Measurements from ENCODE around the gene RPS18. TPM values are rescaled to one million over a fixed set of nuclear protein-coding genes. Genes with fewer than 3 reads are reported as not detected.

Gene RPS18
- total and polyA plus RNA-seq, 2 donors (not counting 1 experiment from before 2014, with no cell fraction given): 4,034 to 4,995 TPM

DNA sequence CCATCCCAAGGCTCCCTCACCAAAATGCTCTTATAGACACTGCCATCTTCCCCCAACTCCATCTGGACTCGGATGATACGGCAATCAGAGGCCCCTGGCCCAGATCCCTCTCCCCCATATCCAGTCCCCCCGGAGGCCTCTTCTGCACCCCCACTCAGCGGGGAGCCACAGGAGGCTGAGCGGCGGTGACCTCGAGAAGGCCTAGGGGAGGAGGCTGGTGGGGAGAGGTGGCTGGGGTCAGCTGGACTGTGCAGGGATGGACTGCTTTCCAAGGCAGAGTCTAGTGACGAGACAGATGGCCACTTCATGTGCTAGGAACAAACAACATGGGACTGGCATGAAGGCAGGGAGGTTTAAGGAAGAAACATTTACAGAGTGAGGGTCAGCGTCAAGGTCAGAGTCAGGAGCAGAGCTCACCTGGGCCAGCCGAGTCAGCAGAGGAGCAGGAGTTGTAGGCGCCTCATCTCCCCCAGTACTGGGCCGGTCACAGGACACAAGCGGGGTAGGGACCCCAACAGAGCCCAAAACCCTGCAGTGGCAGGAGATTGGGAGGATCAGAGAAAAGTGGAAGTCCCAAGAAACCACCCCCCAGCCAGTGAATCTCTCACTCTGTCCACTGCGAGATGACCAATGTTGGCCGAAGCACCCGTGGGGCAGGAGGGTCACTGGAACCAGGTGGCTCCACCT lies 21.3 kb downstream of the RPS18 start:
- Histone ChIP-seq H3K4me3 (replicated peaks in 1 of 4; ENCODE audit: control extremely low read depth in 1 of 4, insufficient read depth in 1 of 4, low read depth in 3 of 4, low read length in 4 of 4) (no peak overlapping the region), H3K4me1 (ENCODE audit: control insufficient read depth, extremely low read depth, insufficient read depth, low read length) (peaks cover 10% of the 10 kb centered on the region), H4K20me1 (ENCODE audit: control insufficient read depth, extremely low read depth, insufficient read depth, low read length) (no peaks in the 10 kb centered on the region), H3K9ac (ENCODE audit: insufficient read depth, low read length) (no peak overlapping the region), H3K79me2 (ENCODE audit: control insufficient read depth, insufficient read depth, low read length) (peaks cover 20% of the 10 kb centered on the region), H3K9me3 (ENCODE audit: control insufficient read depth, insufficient read depth, low read depth, low read length) (no peaks in the 10 kb centered on the region), H3K36me3 (ENCODE audit: control insufficient read depth, insufficient read depth, low read length) (peaks cover 17% of the 10 kb centered on the region), H3K27ac (ENCODE audit: insufficient read depth, low read length) (no peak overlapping the region), H3K27me3 (ENCODE audit: control insufficient read depth, insufficient read depth, low read length) (no peaks in the 10 kb centered on the region), H3K4me2 (ENCODE audit: extremely low read depth, insufficient read depth, low read length) (no peak overlapping the region), H2AFZ (ENCODE audit: low read length) (no peak overlapping the region)
- TF ChIP-seq EZH2 (IDR thresholded peaks at IDR 0.05; ENCODE audit: low read length, missing control alignments): no peak
- TF ChIP-seq, protein P1, sequence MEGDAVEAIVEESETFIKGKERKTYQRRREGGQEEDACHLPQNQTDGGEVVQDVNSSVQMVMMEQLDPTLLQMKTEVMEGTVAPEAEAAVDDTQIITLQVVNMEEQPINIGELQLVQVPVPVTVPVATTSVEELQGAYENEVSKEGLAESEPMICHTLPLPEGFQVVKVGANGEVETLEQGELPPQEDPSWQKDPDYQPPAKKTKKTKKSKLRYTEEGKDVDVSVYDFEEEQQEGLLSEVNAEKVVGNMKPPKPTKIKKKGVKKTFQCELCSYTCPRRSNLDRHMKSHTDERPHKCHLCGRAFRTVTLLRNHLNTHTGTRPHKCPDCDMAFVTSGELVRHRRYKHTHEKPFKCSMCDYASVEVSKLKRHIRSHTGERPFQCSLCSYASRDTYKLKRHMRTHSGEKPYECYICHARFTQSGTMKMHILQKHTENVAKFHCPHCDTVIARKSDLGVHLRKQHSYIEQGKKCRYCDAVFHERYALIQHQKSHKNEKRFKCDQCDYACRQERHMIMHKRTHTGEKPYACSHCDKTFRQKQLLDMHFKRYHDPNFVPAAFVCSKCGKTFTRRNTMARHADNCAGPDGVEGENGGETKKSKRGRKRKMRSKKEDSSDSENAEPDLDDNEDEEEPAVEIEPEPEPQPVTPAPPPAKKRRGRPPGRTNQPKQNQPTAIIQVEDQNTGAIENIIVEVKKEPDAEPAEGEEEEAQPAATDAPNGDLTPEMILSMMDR (conservative IDR thresholded peaks at IDR 0.05 in 1 of 2, IDR thresholded peaks at IDR 0.05 in 1 of 2; ENCODE audit: low read depth in 1 of 2, low read length in 2 of 2): no peak
- DNase-seq (ENCODE audit: low read depth in 2 of 2): no peak

DNA sequence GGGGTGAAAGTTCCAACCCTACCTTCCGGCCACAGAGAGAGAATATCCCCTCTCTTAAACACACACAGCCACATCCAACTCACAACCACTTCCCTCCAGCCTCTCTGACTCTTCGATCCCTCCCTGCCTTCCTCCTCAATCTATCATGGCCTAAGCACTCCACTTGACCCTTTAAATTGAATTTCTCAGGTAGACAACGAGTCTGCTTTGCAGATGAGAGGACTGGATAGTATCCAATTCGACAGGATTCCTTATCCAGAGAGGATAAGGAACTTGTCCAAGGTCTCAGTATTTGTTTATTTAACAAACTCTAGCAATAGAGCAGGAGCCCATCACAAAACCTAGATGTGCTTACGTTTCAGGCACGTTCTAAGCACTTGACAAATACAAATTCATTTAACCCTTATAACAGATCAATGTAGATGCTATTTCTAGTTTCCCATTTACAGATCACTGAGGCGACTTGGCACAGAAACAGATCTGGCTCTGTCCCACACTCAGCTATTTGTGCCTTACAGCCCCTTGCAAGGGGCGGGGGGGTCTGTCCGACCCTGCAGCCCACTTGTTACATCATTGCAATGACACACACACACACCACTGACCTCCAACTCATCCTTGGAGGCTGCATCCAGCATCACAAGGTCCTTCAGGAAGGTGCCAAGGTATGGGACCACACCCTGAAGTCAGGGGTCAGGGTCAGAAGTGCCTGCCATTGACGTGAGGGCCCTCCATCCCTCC lies 22.4 kb downstream of the RPS18 start:
- TF ChIP-seq, protein P1 (conservative IDR thresholded peaks at IDR 0.05 in 1 of 2, IDR thresholded peaks at IDR 0.05 in 1 of 2; ENCODE audit: low read depth in 1 of 2, low read length in 2 of 2): no peak
- no peak for TF ChIP-seq EZH2 (IDR thresholded peaks at IDR 0.05; ENCODE audit: low read length, missing control alignments)
- Histone ChIP-seq H3K4me3 (replicated peaks in 1 of 4; ENCODE audit: control extremely low read depth in 1 of 4, insufficient read depth in 1 of 4, low read depth in 3 of 4, low read length in 4 of 4) (no peak overlapping the region), H3K27ac (ENCODE audit: insufficient read depth, low read length) (no peak overlapping the region), H2AFZ (ENCODE audit: low read length) (no peak overlapping the region), H4K20me1 (ENCODE audit: control insufficient read depth, extremely low read depth, insufficient read depth, low read length) (no peaks in the 10 kb centered on the region), H3K9me3 (ENCODE audit: control insufficient read depth, insufficient read depth, low read depth, low read length) (no peaks in the 10 kb centered on the region), H3K79me2 (ENCODE audit: control insufficient read depth, insufficient read depth, low read length) (peaks cover 12% of the 10 kb centered on the region), H3K27me3 (ENCODE audit: control insufficient read depth, insufficient read depth, low read length) (no peaks in the 10 kb centered on the region), H3K4me1 (ENCODE audit: control insufficient read depth, extremely low read depth, insufficient read depth, low read length) (peaks cover 9% of the 10 kb centered on the region), H3K4me2 (ENCODE audit: extremely low read depth, insufficient read depth, low read length) (no peak overlapping the region), H3K36me3 (ENCODE audit: control insufficient read depth, insufficient read depth, low read length) (peaks cover 17% of the 10 kb centered on the region), H3K9ac (ENCODE audit: insufficient read depth, low read length) (no peak overlapping the region)
- DNase-seq (ENCODE audit: low read depth in 2 of 2): no peak

DNA sequence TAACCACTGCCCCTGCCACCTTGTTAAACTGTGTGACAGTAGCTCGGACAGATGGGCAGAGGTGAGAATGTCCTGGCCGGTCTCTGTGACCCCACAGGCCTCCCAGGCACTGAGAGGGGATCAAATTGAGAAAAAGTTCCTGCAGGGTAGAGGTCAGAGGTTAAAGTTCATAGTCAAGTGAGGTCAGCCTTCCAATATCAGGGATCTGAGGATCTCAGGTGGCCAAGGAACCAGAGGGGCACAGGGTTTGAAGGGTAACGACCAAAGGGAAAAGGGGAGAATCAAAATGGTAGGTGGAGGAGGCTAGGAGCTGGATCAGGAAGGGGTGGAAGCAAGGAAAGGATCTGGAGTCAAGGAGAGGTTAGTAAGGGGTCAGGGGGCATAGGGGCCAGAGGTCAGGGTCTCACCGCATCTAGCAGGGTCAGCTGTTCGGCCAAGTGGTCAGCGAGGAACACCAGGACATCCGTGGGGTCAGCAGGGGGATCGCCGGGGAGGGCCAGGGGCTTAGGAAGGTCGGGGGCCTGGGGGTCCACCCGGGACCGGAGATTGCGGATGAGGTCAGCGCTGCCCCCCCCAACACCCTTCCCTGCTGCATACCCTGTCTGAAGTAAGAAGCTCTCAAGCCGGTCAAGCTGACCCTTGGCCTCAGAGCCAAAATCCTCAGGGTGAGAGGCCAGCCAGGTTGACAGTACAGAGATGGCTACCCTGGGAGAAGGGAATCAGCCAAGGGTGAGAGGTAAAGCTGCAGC lies 23.9 kb downstream of the RPS18 start:
- no peak overlapping the region for H3K4me2 ChIP-seq (ENCODE audit: extremely low read depth, insufficient read depth, low read length)
- DNase-seq (ENCODE audit: low read depth in 2 of 2): no peak
- no peak overlapping the region for H3K27ac ChIP-seq (ENCODE audit: insufficient read depth, low read length)
- no peaks in the 10 kb centered on the region for H3K27me3 ChIP-seq (ENCODE audit: control insufficient read depth, insufficient read depth, low read length)
- H4K20me1 ChIP-seq (ENCODE audit: control insufficient read depth, extremely low read depth, insufficient read depth, low read length): no peaks in the 10 kb centered on the region
- TF ChIP-seq, protein P1 (conservative IDR thresholded peaks at IDR 0.05 in 1 of 2, IDR thresholded peaks at IDR 0.05 in 1 of 2; ENCODE audit: low read depth in 1 of 2, low read length in 2 of 2): no peak
- no peak for TF ChIP-seq EZH2 (IDR thresholded peaks at IDR 0.05; ENCODE audit: low read length, missing control alignments)
- no peak overlapping the region for H3K4me3 ChIP-seq (replicated peaks in 1 of 4; ENCODE audit: control extremely low read depth in 1 of 4, insufficient read depth in 1 of 4, low read depth in 3 of 4, low read length in 4 of 4)
- no peak overlapping the region for H3K9ac ChIP-seq (ENCODE audit: insufficient read depth, low read length)
- H3K9me3 ChIP-seq (ENCODE audit: control insufficient read depth, insufficient read depth, low read depth, low read length): no peaks in the 10 kb centered on the region
- H3K36me3 ChIP-seq (ENCODE audit: control insufficient read depth, insufficient read depth, low read length): peaks cover 16% of the 10 kb centered on the region
- peaks cover under 1% of the 10 kb centered on the region for H3K79me2 ChIP-seq (ENCODE audit: control insufficient read depth, insufficient read depth, low read length)
- H3K4me1 ChIP-seq (ENCODE audit: control insufficient read depth, extremely low read depth, insufficient read depth, low read length): peaks cover 2% of the 10 kb centered on the region
- no peak overlapping the region for H2AFZ ChIP-seq (ENCODE audit: low read length)

All from fibroblast of lung (primary cell).